ENCODE data around the gene ADGRF4.

Gene ADGRF4

DNA sequence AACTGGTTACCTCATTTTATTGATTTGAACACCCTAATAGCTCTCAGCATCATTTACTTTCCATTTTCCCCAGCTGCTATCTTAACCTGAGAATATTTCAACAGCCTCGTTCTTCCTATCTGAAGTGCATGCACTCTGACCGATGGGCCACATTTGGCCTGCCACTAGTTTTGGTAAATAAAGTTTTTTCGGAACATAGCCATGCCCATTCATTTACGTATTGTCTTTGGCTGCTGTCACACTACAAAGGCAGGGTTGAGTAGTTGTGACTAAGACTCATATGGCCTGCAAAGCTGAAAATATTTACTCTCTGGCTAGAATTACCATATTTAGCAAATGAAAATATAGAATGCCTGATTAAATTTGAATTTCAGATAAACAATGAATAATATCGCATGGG is 10.8 kb downstream of the ADGRF4 start:
- H3K4me3 ChIP-seq (ENCODE audit: low read length) = no peak overlapping the region
- TF ChIP-seq ZNF274 (IDR thresholded peaks at IDR 0.05; ENCODE audit: low read depth, low read length) = no peak

DNA sequence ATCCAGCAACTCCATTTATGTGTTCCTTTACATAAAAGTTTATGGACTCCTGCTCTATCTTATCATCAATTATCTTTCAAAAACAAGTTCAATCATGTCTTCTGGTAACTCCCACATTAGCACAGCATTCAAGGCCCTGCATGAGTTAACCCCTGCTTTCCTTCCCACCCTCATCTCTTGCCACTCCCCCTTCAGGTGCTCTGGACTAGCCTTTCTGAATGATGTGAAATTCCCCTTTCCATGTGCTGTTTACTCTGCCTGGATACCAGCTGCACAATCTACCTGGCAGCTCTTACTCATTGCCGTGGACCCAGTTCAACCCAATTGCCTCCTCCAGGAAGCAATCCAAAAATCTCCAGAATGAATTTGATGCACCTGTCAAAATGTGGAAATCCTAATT is 11.9 kb downstream of the ADGRF4 start:
- no peak for TF ChIP-seq ZNF274 (IDR thresholded peaks at IDR 0.05; ENCODE audit: low read depth, low read length)

DNA sequence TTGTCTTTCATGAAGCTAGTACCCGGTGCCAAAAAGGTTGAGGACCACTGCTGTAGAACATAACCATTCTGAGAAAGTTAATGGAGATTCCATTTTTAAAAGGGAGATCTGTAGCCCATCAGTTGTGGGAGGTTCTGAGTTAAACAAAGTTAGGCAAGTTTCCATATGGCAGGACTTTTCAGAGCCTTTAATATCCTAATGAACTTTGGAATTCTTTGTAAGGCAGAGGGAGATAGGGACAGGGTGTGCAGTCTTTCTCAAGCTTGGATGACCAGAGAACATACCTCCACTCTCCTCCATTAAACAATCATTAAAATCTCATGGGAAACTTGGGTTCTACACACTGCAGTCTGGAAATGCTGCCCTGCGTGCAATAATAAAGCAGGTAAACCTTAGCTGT is 14.8 kb downstream of the ADGRF4 start:
- H3K4me3 ChIP-seq (ENCODE audit: low read length) = no peak overlapping the region
- no peak for TF ChIP-seq ZNF274 (IDR thresholded peaks at IDR 0.05; ENCODE audit: low read depth, low read length)

More for the DNA sequence above, 11.9 kb downstream of the ADGRF4 start:
- no peak overlapping the region for H3K4me3 ChIP-seq (ENCODE audit: low read length)

DNA sequence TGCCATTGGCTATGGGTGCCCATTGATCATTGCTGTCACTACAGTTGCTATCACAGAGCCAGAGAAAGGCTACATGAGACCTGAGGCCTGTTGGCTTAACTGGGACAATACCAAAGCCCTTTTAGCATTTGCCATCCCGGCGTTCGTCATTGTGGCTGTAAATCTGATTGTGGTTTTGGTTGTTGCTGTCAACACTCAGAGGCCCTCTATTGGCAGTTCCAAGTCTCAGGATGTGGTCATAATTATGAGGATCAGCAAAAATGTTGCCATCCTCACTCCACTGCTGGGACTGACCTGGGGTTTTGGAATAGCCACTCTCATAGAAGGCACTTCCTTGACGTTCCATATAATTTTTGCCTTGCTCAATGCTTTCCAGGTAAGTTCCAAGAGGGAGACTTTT is 16.4 kb downstream of the ADGRF4 start:
- no peak for TF ChIP-seq ZNF274 (IDR thresholded peaks at IDR 0.05; ENCODE audit: low read depth, low read length)

DNA sequence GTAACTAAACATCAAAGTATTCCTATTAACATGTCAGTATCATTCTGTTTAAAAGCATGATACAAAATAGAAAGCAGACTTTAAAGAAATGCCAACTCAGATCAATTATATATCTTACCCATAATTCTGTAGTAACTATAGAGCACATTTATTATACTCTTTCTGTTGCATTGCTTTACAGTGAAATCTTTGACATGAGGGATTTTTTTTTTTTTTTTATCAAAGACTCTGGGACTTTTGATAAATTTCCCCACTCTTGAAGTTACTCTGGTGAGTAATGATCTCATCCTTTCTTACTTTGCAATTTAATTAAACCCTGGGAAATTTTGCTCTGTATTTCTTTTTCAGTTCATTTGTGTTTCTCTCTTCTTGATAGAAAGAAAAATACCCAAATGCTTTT is 17.4 kb downstream of the ADGRF4 start:
- H3K4me3 ChIP-seq (ENCODE audit: low read length) = no peak overlapping the region
- no peak for TF ChIP-seq ZNF274 (IDR thresholded peaks at IDR 0.05; ENCODE audit: low read depth, low read length)

More for the DNA sequence above, 16.4 kb downstream of the ADGRF4 start:
- no peak overlapping the region for H3K4me3 ChIP-seq (ENCODE audit: low read length)

DNA sequence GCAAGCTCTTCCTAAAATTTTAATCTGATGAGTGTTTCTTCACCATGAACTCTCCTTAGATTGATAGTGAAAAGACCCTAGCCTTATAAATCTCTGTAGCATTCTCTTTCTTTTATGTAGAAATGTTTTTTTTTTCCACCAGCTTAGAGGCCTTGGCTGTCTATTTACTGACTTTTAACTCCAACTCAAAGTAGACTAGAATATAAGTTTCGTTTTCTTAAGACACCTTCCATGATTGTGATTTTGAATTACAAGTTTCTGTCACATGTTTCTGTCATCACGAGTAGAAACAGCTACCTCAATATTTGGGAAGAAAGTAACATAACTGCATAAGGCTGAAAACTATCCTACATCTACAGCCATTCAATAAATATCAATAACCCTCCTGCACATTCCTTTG is 17.8 kb downstream of the ADGRF4 start:
- H3K4me3 ChIP-seq (ENCODE audit: low read length) = no peak overlapping the region
- TF ChIP-seq ZNF274 (IDR thresholded peaks at IDR 0.05; ENCODE audit: low read depth, low read length) = no peak

DNA sequence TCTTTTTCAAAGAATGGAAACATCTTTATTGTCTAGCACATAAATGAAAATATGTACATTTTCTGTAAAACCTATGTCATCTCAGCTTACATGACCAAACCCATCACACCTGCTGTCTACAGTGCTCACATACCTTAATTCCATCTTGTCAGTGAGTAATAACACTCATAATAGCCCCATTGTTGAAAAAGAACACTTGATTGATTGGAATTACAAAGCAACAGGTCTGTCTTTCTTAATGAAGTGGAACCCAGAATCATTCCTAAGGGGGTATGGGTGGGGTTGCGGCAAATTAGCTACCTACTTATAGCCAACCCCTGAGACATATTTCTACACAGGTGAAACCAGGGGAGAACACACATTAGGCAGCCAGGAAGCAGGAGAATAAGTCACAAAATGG is 20.2 kb downstream of the ADGRF4 start:
- H3K4me3 ChIP-seq (ENCODE audit: low read length) = no peak overlapping the region

DNA sequence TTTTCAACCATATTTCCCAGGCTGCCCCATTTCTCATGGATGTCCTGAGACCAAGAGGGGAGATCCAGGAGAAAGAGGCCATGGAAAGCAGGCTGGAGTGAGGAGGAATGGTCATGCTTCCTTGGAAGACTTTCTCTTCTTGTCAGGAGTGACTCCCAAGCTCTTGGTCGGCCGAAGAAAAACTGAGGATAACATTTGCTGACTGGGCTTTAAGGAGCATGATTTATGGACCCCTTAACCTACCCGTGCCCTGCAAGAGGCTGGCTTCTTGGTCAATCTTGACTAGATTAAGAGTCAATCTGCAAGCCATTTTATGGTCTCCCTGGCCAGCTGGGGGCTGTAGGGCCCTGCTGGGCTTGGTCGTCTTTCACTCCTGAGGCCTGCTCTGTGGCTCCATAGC is 22.8 kb downstream of the ADGRF4 start:
- no peak overlapping the region for H3K4me3 ChIP-seq (ENCODE audit: low read length)
- TF ChIP-seq ZNF274 (IDR thresholded peaks at IDR 0.05; ENCODE audit: low read depth, low read length) = no peak

More for the DNA sequence above, 20.2 kb downstream of the ADGRF4 start:
- TF ChIP-seq ZNF274 (IDR thresholded peaks at IDR 0.05; ENCODE audit: low read depth, low read length) = no peak

DNA sequence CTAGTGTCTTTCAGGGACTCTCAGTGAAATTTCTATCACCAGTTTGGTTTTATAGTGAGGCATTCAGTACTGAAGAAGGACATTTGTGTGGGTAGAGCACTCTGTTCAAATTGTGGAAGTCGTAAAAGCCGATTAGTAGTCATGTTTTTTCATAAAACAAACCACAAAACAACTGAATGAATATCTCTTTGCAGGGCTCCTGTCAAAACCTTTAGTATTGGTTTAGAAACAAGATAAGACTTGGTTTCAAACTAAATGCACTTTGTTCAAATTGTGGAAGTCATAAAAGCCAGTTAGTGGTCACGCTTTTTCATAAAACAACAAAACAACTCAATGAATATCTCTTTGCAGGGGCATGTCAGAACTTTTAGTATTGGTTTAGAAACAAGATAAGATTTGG is 23.8 kb downstream of the ADGRF4 start:
- H3K4me3 ChIP-seq (ENCODE audit: low read length) = no peak overlapping the region
- no peak for TF ChIP-seq ZNF274 (IDR thresholded peaks at IDR 0.05; ENCODE audit: low read depth, low read length)

DNA sequence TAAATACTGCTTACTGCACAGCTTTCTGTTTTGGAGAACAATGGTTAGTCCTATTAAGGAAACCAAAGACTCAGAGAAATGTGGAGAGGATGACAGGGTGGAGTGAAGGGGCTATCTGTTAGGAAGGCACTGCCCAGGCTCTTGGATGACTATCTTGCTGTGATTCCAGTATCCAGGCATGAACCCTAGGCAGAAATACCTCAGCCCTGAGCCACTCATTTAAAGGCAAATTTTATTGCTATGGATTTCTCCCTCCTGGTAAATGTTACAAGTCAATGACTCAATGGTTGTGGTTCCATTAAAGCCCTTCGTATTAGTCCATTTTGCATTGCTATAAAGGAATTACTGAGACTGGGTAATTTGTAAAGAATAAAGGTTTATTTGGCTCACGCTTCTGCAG is 25.9 kb downstream of the ADGRF4 start:
- no peak for TF ChIP-seq ZNF274 (IDR thresholded peaks at IDR 0.05; ENCODE audit: low read depth, low read length)
- H3K4me3 ChIP-seq (ENCODE audit: low read length) = no peak overlapping the region

DNA sequence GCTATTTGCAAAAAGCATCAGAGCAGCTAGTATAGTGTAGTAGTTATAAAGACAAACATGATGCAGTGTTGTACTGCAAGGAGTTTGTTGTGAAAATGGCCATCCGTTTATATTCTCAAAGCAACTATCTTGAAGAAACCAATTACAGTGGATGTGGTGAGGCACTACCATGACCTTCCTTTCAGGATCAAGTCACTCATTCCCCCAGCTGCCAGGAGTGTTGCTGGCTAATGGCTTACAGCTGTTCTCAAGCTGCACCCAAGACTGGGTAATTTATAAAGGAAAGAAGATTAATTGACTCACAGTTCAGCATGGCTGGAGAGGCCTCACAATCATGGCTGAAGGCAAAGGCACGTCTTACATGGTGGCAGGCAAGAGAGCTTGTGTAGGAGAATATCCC is 29.0 kb downstream of the ADGRF4 start:
- no peak overlapping the region for H3K4me3 ChIP-seq (ENCODE audit: low read length)
- no peak for TF ChIP-seq ZNF274 (IDR thresholded peaks at IDR 0.05; ENCODE audit: low read depth, low read length)

DNA sequence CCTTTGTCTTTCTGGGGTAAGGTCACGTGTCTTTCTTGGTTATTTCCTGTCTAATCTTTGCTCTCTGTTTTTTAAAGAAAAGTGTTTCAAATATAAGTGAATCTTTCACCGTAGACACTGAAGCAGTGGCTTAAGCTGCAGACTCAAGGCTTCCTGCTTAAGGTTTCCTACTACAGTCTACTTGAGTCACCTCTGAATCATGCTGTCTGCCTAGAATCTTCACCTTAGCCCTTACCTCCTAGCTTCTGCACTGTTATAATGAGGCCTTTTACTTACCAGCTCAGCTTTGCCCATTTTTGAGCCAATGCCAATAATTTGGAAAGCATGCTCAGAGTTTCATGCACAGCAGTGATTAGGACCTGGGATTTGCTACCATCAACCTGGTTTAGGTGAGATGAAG is 30.6 kb downstream of the ADGRF4 start:
- no peak for TF ChIP-seq ZNF274 (IDR thresholded peaks at IDR 0.05; ENCODE audit: low read depth, low read length)

DNA sequence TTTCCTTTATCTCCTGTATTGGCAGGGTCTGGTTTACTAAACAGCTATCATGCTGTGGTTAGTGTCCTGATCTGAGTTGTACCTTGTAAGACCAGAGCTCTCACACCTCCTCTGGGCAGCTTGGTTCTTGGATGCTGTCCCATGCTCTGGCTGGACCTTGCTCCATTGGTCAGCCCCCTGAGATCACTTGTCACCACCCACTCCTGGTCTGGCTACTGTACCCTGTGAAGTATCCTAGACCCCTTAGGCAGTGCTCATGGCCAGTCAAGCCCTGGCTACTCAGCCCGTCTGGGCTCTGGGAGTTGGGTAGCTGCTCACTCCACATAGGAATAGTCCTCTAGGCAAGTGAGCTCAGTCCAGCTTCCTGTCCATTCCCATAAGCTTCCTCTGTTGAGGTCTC is 31.1 kb downstream of the ADGRF4 start:
- no peak for TF ChIP-seq ZNF274 (IDR thresholded peaks at IDR 0.05; ENCODE audit: low read depth, low read length)
- no peak overlapping the region for H3K4me3 ChIP-seq (ENCODE audit: low read length)

More for the DNA sequence above, 30.6 kb downstream of the ADGRF4 start:
- no peak overlapping the region for H3K4me3 ChIP-seq (ENCODE audit: low read length)

DNA sequence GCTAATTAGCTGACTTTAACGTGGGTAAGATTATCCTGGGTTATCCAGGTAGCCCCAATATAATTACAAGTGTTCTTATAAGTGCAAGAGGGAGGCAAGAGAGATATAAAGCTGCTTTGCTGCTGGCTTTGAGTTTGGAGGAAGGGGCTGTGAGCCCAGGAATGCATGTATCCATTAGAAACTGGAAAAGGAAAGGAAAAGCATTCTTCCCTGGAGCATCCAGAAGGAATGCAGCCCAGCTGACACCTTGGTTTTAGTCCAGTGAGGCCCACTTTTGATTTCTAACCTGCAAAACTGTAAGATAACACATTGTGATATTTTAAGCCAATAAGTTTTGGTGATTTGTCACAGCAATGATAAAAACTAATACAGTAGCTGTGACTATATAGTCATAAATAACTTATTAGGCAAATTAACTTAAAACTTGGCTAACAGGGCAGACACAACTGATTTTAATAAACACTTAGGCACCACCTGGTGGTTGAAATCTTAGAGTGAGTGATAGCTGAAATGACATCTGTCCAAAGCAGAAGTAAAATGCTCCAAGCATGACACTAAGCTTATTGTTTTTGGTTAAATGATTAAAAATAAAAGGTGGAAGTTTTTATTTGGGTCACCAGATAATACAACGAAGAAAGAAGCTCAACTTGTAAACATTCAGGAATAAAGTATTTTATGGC is 35.6 kb downstream of the ADGRF4 start:
- TF ChIP-seq ZNF274 (IDR thresholded peaks at IDR 0.05; ENCODE audit: low read depth, low read length) = no peak
- no peak overlapping the region for H3K4me3 ChIP-seq (ENCODE audit: low read length)

DNA sequence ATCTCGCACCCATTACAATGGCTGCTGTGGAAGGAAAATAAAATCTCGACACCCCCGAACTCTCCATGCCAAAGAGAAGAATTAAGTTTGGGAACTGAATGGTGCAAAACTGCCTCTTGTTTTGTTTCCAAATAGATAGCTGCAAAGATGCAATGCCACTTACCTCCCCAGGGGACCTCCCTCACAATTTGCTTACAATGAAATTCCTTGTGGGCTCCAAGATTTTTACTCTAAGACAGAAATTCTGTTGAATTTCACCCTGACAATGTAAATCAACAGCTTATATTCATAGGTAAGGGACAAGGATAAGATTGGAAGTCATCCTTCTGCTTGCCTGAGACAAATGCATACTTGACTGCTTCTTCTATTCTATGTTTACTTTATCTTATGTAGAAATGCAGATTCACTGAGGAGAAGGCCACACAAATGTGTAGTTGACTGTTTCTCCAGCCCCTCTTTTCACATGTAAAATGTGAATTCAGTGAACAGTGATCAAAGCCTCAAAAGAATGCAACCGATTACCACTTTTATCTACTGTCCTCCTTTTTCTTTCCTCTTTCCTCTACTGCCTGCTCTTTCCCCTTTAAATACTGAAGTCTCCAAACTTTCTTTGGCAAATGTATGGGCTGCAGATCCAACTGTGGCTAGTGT is 36.6 kb downstream of the ADGRF4 start:
- TF ChIP-seq ZNF274 (IDR thresholded peaks at IDR 0.05; ENCODE audit: low read depth, low read length) = no peak
- H3K4me3 ChIP-seq (ENCODE audit: low read length) = no peak overlapping the region

Data from GM08714 (cell line).